HG03280 (cell line): Measurements from ENCODE around the gene RNF121.
A peak's percentile ranks its signal among the peaks of the same experiment; 100 is the strongest.

Experiments used
- ATAC-seq: cut with Tn5 transposase; IDR thresholded peaks from one replicate; pipeline ENCODE4 v1.9.1; 2021; ENCODE audit warnings: mild to moderate bottlenecking, moderate library complexity; ENCODE audit not compliant: unreplicated experiment

RNF121 gene

DNA sequence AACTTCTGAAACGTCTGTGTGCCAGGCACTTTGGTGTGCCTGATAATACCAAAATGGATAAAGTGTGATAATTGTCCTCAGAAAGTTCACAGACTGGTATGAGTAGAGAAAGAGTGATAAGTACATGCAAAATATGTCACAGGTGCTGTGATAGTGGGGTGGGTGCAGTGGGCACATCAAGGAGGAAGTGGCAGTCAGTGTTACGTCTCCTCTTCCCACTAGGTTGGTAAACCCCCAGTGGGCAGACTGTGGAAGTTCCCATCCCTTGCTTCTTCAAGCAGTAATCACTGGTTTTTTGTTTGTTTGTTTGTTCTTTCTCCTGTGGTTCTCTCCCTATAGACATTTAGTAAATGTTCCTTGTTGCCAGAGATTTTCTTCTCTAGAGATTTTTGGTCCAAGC lies 5.4 kb downstream of the RNF121 start:
- ATAC-seq: no peak

DNA sequence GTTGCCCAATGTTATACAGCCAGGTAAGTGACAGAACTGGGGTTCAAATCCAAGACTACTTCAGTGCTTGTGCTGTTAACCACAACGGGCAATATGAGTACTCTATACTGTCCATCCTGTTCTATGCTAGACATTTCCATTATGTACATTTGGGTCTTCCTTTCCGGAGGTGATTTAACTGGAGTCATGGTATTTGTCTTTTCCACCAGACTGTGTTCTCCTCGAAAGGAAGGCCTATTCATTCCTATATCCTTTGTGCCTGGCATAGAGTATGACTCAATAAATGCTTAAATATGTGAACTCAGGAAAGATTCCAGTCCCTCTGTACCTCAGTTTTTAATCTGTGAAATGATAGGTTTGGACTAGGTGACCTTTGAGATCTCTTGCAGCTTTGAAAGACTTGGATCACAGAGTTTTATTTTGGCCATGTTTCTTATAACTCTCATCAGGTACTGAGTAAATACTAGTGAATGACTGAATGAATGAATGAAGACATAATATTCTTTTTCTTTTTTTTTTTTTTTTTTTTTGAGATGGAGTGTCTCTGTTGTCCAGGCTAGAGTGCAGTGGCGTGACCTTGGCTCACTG lies 6.6 kb downstream of the RNF121 start:
- ATAC-seq: no peak

- ATAC-seq: no peak
These were observed 8.0 kb downstream of the RNF121 start for GRCh38 chr11:71936825-71937224.

DNA sequence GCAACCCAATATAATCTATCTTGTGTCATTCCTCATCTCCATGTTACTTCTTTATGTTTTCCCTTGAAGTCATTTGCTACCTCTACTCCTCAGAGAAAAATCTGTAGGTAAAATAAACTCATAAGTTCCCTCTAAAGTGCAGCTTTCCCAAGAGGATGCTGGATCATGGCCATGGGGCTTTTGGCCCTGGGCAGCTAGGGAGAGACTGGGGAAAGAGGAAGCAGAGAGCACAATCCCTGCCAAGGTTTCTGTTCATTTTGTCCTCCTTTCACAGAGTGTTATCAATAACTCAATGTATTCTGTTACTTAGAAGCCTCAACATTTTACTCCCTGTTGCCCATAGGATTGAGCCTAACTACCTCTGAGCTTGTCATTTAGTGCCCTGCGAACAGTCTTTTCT lies 9.0 kb downstream of the RNF121 start:
- ATAC-seq: no peak

- ATAC-seq: no peak
These were observed 11.8 kb downstream of the RNF121 start for GRCh38 chr11:71940561-71941219.

DNA sequence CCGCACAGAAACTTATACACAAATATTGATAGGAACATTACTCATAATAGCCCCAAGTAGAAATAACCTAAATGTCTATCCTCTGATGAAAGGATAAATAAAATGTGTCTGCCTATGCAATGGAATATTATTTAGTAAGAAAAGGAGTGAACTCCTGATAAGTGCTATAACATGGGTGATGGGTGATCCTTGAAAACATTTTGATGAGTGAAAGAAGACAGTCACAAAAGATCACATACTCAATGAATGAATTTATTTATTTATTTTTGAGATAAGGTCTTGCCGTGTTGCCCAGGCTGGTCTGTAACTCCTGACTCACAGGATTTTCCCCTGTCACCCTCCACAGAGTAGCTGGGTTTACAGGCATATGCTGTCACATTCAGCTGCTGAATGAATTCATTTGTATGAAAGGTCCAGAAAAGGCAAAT lies 17.3 kb downstream of the RNF121 start:
- no peak for ATAC-seq

DNA sequence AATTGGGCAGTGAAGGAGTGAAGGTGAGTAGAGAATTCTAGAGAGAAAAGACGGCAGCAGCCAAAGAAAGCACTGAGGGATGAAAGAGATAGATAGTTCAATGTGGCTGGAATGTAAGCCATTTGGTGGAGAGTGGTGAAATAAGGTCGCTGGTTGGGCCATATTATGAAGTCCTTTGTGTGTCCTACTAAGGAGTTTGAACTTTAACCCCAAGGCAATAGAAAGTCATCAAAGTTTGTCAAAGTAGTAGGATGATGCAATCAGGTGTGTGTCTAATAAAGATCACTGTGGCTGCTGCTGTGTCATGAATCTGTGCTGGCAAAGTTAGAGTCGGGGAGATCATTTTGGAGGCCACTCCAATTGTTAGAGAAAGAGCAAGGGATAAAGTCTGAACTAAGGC lies 18.7 kb downstream of the RNF121 start:
- no peak for ATAC-seq

DNA sequence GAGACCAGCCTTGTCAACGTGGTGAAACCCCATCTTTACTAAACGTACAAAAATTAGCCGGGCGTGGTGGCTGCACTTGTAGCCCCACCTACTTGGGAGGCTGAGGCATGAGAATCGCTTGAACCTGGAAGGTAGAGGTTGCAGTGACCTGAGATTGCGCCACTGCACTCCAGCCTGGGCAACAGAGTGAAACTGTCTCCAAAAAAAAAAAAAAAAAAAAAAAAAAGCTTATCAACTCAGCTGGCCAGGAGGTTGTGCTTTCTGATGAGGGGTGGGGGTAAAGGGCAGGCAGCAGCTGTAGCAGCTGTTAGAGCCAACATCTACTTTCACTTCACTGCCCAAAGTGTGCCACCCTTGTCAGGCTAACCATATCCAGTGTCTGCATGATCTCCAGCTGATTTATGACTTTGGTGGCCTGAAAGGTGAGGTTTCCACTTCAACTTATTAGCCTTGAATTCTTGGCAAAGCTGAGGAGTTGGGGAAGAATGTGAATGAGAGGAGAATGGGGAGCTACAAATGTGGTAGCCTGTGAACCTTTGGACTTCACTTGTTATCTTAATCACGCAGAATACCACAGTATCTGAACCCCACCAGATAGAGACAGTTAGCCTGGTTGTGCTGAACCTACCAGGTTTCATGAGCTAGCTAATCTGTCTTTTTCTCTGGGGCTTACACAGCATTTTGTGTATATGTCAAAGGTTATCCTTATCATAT lies 19.6 kb downstream of the RNF121 start:
- ATAC-seq: no peak

- no peak for ATAC-seq
These were observed 20.2 kb downstream of the RNF121 start for GRCh38 chr11:71949034-71949433.

- no peak for ATAC-seq
These were observed 23.0 kb downstream of the RNF121 start for GRCh38 chr11:71951741-71952310.

- no peak for ATAC-seq
These were observed 27.1 kb downstream of the RNF121 start for GRCh38 chr11:71955898-71956456.

GRCh38 chr11:71962428-71963038 lies 33.7 kb downstream of the RNF121 start:
- ATAC-seq: peak; percentile 54

DNA sequence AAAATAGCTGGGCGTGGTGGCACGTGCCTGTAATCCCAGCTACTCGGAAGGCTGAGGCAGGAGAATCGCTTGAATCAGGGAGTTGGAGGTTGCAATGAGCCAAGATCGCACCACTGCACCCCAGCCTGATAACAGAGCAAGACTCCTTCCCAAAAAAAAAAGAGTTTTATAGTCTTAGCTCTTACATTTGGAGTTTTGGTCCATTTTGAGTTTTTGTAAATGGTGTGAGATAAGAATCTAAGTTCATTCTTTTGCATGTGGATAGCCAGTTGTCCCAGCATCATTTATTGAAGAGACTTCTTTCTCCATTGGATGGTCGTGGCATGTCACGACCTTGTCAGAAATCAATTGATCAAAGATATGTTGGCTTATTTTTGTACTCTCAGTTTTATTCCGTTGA lies 34.6 kb downstream of the RNF121 start:
- no peak for ATAC-seq

GRCh38 chr11:71964641-71965040 lies 35.8 kb downstream of the RNF121 start:
- no peak for ATAC-seq

DNA sequence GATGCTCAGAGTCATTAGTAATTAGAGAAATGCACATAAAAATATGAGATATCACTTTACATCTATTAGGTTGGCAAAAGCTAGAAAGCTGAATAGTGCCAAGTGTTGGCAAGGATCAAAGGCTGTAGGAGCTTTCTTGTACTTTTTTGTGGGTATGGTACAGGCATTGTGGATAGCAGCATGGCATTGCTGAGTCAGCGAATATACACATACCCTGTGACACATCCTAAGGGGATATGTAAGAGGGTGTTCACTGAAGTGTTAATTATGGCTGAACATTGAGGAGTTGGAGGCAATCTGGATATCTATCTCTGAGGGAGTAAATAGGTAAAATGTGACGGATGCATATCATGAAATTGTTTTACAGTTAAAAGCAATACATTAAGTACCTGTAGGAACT lies 42.8 kb downstream of the RNF121 start:
- no peak for ATAC-seq

- ATAC-seq: no peak
These were observed 47.7 kb downstream of the RNF121 start for GRCh38 chr11:71976551-71976950.

- no peak for ATAC-seq
These were observed 48.2 kb downstream of the RNF121 start for GRCh38 chr11:71977090-71977489.

- ATAC-seq: no peak
These were observed 49.0 kb downstream of the RNF121 start for GRCh38 chr11:71977743-71978418.

GRCh38 chr11:71979094-71979493 lies 50.2 kb downstream of the RNF121 start:
- no peak for ATAC-seq

DNA sequence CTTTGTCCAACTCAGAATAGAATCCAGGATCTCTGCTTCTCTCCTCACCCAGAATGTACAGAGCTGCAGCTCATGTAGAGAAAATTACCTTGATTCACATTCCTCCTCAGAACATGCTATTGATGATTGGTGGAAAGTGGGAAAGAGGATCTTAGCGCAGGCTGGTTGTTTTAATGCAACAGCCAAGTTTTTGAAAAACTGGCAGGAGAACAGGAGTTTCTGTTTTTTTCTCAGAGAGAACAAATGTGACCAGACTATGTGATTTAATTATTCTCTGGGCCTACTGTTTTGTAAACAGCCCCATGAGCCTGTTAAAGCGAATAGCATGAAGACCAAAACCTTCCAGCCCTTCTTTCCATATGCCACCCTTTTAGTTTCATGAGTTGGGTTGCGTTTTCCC lies 50.8 kb downstream of the RNF121 start:
- ATAC-seq: no peak

DNA sequence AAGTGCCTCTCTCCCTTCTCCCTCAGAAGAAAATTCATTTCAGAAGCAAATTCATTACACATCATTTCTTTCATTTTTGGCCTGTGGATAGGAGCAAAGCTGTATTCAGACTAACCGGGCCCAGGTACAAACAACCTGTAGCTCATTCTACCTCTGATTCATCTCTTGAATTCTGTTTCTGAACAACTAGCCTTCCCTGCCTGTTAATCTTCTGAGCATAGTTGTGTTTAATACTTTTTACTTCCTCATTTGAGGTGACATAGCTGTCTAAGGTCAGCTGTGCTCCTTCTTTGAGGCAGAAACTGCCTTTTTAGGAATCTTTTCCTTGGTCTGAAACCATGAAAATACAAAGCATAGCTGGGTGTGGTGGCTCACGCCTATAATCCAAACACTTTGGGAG lies 57.3 kb downstream of the RNF121 start:
- ATAC-seq: no peak
